ENCODE measurements around the gene GULP1.

GRCh38 chr2:188607501-188607900 lies 315.8 kb downstream of the GULP1 start:
- TF ChIP-seq POLR2AphosphoS5 (IDR thresholded peaks at IDR 0.05) = no peak
- TF ChIP-seq CTCF (IDR thresholded peaks at IDR 0.05) = no peak
